Left lobe of liver (tissue), 2 donors: ENCODE results near the gene SCN5A. TPM values are rescaled to one million over a fixed set of nuclear protein-coding genes. Genes with fewer than 3 reads are reported as not detected.

Source experiments
- ATAC-seq: fragments of 200-7000 bp; cut with Tn5 transposase; one replicate; pipeline ENCODE4 v1.9.1; 2020; ENCODE audit warnings: mild to moderate bottlenecking, moderate library complexity
- DNase-seq: peaks from one replicate; pipeline ENCODE4 v3.0.0-alpha.2; 2020; ENCODE audit warnings: low spot score
- total RNA-seq: library from RNA; stranded (reverse); gene quantifications from one replicate; pipeline ENCODE4 v1.2.1, GENCODE V29; 2021
- donor health status: DM: no; HTN: no; CAD: no; lungs with moderate emphysema.
- donor health status: DM: no; HTN: yes; CAD: no.

Gene SCN5A
- total RNA-seq, 1 donor from 2014 or later: 0.05 TPM

- ATAC-seq: no peak
Measured at GRCh38 chr3:38627956-38628355, 21.5 kb downstream of the SCN5A start.

GRCh38 chr3:38626171-38626570, 23.3 kb downstream of the SCN5A start:
- DNase-seq (no peak), ATAC-seq (no peak)

More at GRCh38 chr3:38627956-38628355, 21.5 kb downstream of the SCN5A start:
- DNase-seq: no peak

- ATAC-seq (no peak), DNase-seq (no peak)
Measured at GRCh38 chr3:38623539-38623938, 25.9 kb downstream of the SCN5A start.

- ATAC-seq (no peak), DNase-seq (no peak)
Measured at GRCh38 chr3:38622336-38622735, 27.2 kb downstream of the SCN5A start.

- ATAC-seq: no peak
- DNase-seq: no peak
Measured at GRCh38 chr3:38620236-38620635, 29.3 kb downstream of the SCN5A start.

- no peak for DNase-seq
- ATAC-seq: no peak
Measured at GRCh38 chr3:38618343-38618742, 31.1 kb downstream of the SCN5A start.

GRCh38 chr3:38617586-38617985, 31.9 kb downstream of the SCN5A start:
- DNase-seq (no peak), ATAC-seq (no peak)

GRCh38 chr3:38617137-38617536, 32.4 kb downstream of the SCN5A start:
- ATAC-seq (no peak), DNase-seq (no peak)

- no peak for ATAC-seq
- no peak for DNase-seq
Measured at GRCh38 chr3:38616658-38617057, 32.8 kb downstream of the SCN5A start.

- ATAC-seq: no peak
- DNase-seq: no peak
Measured at GRCh38 chr3:38616111-38616510, 33.4 kb downstream of the SCN5A start.

- ATAC-seq (no peak), DNase-seq (no peak)
Measured at GRCh38 chr3:38614651-38615352, 34.7 kb downstream of the SCN5A start.

- ATAC-seq (no peak), DNase-seq (no peak)
Measured at GRCh38 chr3:38614091-38614490, 35.4 kb downstream of the SCN5A start.

GRCh38 chr3:38613426-38613825, 36.1 kb downstream of the SCN5A start:
- ATAC-seq (no peak), DNase-seq (no peak)

GRCh38 chr3:38611866-38612265, 37.6 kb downstream of the SCN5A start:
- ATAC-seq: no peak
- no peak for DNase-seq

GRCh38 chr3:38610934-38611333, 38.6 kb downstream of the SCN5A start:
- ATAC-seq: no peak
- no peak for DNase-seq

GRCh38 chr3:38610436-38610835, 39.1 kb downstream of the SCN5A start:
- ATAC-seq: no peak
- DNase-seq: no peak

GRCh38 chr3:38609386-38610111, 39.9 kb downstream of the SCN5A start:
- DNase-seq: no peak
- no peak for ATAC-seq

- ATAC-seq: no peak
- no peak for DNase-seq
Measured at GRCh38 chr3:38608961-38609360, 40.5 kb downstream of the SCN5A start.

GRCh38 chr3:38608086-38608775, 41.3 kb downstream of the SCN5A start:
- ATAC-seq (no peak), DNase-seq (no peak)

- DNase-seq (no peak), ATAC-seq (no peak)
Measured at GRCh38 chr3:38606561-38606960, 42.9 kb downstream of the SCN5A start.

- DNase-seq (no peak), ATAC-seq (no peak)
Measured at GRCh38 chr3:38605981-38606380, 43.5 kb downstream of the SCN5A start.

GRCh38 chr3:38604246-38604645, 45.2 kb downstream of the SCN5A start:
- DNase-seq: no peak
- no peak for ATAC-seq
